Stimulated activated naive B cell treated with anti-CD40 and anti-IgM and Interleukin-4, amounts not matched to agents 10 μg/mL and 1 μg/mL and 100 μg/mL, for 72 hours (primary cell): ENCODE results near the gene ITGAV.

Source experiments
- ATAC-seq, 2 donors: fragments of 150-1000 bp; cut with Tn5 transposase; replicated peaks; 2 replicates each; pipeline ENCODE4 v1.10.0; 2021; ENCODE audit warnings: moderate library complexity in 1 of 2
- DNase-seq: peaks from one replicate; pipeline ENCODE4 v3.0.0; 2021
- H3K27ac Mint-ChIP-seq: one replicate; pipeline ENCODE4 v1.8.0; 2022; ENCODE audit warnings: mild to moderate bottlenecking, mixed read lengths
- H3K27me3 Mint-ChIP-seq, 2 donors: one replicate each; pipeline ENCODE4 v1.8.0; 2022; ENCODE audit warnings: mixed read lengths in 2 of 2
- H3K36me3 Mint-ChIP-seq, 2 donors: one replicate each; pipeline ENCODE4 v1.8.0; 2022; ENCODE audit warnings: mixed read lengths in 2 of 2, mild to moderate bottlenecking in 1 of 2
- H3K4me1 Mint-ChIP-seq, 2 donors: one replicate each; pipeline ENCODE4 v1.8.0; 2022; ENCODE audit warnings: mixed read lengths in 2 of 2, mild to moderate bottlenecking in 1 of 2
- H3K4me3 Mint-ChIP-seq, 2 donors: one replicate each; pipeline ENCODE4 v1.8.0; 2022; ENCODE audit warnings: mild to moderate bottlenecking in 2 of 2, mixed read lengths in 2 of 2, moderate library complexity in 1 of 2
- H3K9me3 Mint-ChIP-seq, 2 donors: one replicate each; pipeline ENCODE4 v1.8.0; 2022; ENCODE audit warnings: mixed read lengths in 2 of 2, mild to moderate bottlenecking in 1 of 2

Gene ITGAV

GRCh38 chr2:186717320-186718007 lies 127.6 kb downstream of the ITGAV start:
- no peaks in the 10 kb centered on the region for H3K4me1 Mint-ChIP-seq
- ATAC-seq (no peak), DNase-seq (no peak)
- H3K36me3 Mint-ChIP-seq: no peaks in the 10 kb centered on the region
- H3K9me3 Mint-ChIP-seq: no peaks in the 10 kb centered on the region
- H3K4me3 Mint-ChIP-seq: no peak overlapping the region
- no peak overlapping the region for H3K27ac Mint-ChIP-seq
- no peaks in the 10 kb centered on the region for H3K27me3 Mint-ChIP-seq

GRCh38 chr2:186718122-186718521 lies 128.3 kb downstream of the ITGAV start:
- ATAC-seq (no peak), DNase-seq (no peak)
- H3K9me3 Mint-ChIP-seq: no peaks in the 10 kb centered on the region
- no peaks in the 10 kb centered on the region for H3K36me3 Mint-ChIP-seq
- H3K27ac Mint-ChIP-seq: no peak overlapping the region
- H3K27me3 Mint-ChIP-seq: no peaks in the 10 kb centered on the region
- no peaks in the 10 kb centered on the region for H3K4me1 Mint-ChIP-seq
- H3K4me3 Mint-ChIP-seq: no peak overlapping the region

GRCh38 chr2:186718903-186719302 lies 129.0 kb downstream of the ITGAV start:
- H3K9me3 Mint-ChIP-seq: no peaks in the 10 kb centered on the region
- no peaks in the 10 kb centered on the region for H3K36me3 Mint-ChIP-seq
- H3K4me3 Mint-ChIP-seq: no peak overlapping the region
- H3K4me1 Mint-ChIP-seq: no peaks in the 10 kb centered on the region
- DNase-seq (no peak), ATAC-seq (no peak)
- no peak overlapping the region for H3K27ac Mint-ChIP-seq
- H3K27me3 Mint-ChIP-seq: no peaks in the 10 kb centered on the region

GRCh38 chr2:186721956-186722355 lies 132.1 kb downstream of the ITGAV start:
- H3K36me3 Mint-ChIP-seq: no peaks in the 10 kb centered on the region
- DNase-seq (no peak), ATAC-seq (no peak)
- H3K27ac Mint-ChIP-seq: no peak overlapping the region
- no peaks in the 10 kb centered on the region for H3K9me3 Mint-ChIP-seq
- no peaks in the 10 kb centered on the region for H3K27me3 Mint-ChIP-seq
- no peaks in the 10 kb centered on the region for H3K4me1 Mint-ChIP-seq
- H3K4me3 Mint-ChIP-seq: no peak overlapping the region

- Mint-ChIP-seq H3K9me3 (no peaks in the 10 kb centered on the region), H3K36me3 (no peaks in the 10 kb centered on the region), H3K4me3 (no peak overlapping the region), H3K27ac (no peak overlapping the region), H3K27me3 (no peaks in the 10 kb centered on the region), H3K4me1 (no peaks in the 10 kb centered on the region)
- no peak for DNase-seq
- ATAC-seq: no peak
Measured at GRCh38 chr2:186724736-186725135, 134.9 kb downstream of the ITGAV start.

GRCh38 chr2:186725783-186726182 lies 135.9 kb downstream of the ITGAV start:
- Mint-ChIP-seq H3K36me3 (no peaks in the 10 kb centered on the region), H3K4me3 (no peak overlapping the region), H3K9me3 (no peaks in the 10 kb centered on the region), H3K27me3 (no peaks in the 10 kb centered on the region), H3K4me1 (no peaks in the 10 kb centered on the region), H3K27ac (no peak overlapping the region)
- DNase-seq (no peak), ATAC-seq (no peak)

GRCh38 chr2:186726938-186727337 lies 137.1 kb downstream of the ITGAV start:
- ATAC-seq (no peak), DNase-seq (no peak)
- Mint-ChIP-seq H3K36me3 (no peaks in the 10 kb centered on the region), H3K4me1 (no peaks in the 10 kb centered on the region), H3K27ac (no peak overlapping the region), H3K9me3 (no peaks in the 10 kb centered on the region), H3K4me3 (no peak overlapping the region), H3K27me3 (no peaks in the 10 kb centered on the region)

GRCh38 chr2:186728631-186729030 lies 138.8 kb downstream of the ITGAV start:
- H3K4me3 Mint-ChIP-seq: no peak overlapping the region
- H3K9me3 Mint-ChIP-seq: peaks cover 0 to 2% of the 10 kb centered on the region in 2 donors
- no peaks in the 10 kb centered on the region for H3K36me3 Mint-ChIP-seq
- no peaks in the 10 kb centered on the region for H3K4me1 Mint-ChIP-seq
- no peaks in the 10 kb centered on the region for H3K27me3 Mint-ChIP-seq
- DNase-seq (no peak), ATAC-seq (no peak)
- no peak overlapping the region for H3K27ac Mint-ChIP-seq
